HG02973 (cell line): Measurements from ENCODE around the gene PIEZO2.
A peak's percentile ranks its signal among the peaks of the same experiment; 100 is the strongest.

ENCODE experiments used
- ATAC-seq: cut with Tn5 transposase; IDR thresholded peaks from one replicate; pipeline ENCODE4 v1.9.1; 2021; ENCODE audit warnings: moderate library complexity; ENCODE audit not compliant: unreplicated experiment

The PIEZO2 gene

GRCh38 chr18:10798727-10799550 is 350.4 kb downstream of the PIEZO2 start:
- ATAC-seq = no peak

DNA sequence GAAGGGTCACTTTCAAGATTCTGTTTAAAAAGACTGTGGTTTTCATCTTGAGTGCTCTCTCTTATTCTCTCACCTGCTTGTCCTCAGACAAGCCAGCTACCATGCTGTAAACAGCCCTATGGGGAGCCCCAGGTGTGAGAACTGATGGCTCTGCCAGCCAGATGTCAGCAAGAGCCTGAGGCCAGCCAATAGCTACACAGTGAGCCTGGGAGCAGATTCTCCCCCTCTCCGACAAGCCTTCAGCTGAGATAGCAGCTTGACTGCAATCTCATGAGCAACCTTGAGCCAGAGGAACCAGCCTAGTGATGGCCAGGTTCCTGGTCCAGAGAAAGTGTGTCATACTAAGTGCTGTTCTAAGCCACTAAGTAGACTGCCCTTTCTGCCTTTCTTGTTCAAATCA is 351.5 kb downstream of the PIEZO2 start:
- no peak for ATAC-seq

DNA sequence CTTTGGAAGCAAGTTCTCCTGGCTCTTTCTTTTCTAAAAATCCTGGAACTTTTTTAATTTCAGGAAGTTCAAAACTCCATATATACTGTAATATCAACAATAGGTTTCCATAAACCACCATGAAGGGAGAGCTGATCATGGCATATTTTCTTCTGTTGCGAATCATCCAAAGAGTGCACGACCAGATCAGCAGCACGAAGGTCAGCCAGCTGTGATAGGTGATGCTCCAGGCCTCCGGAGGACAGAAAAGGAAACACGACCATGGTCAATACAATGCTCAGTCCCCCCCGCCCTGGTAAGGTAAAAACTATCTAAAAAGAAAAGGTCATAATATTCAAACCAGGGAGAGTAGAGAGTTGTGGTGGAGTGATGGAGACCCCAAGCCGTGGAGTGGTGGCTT is 354.6 kb downstream of the PIEZO2 start:
- ATAC-seq = no peak

- no peak for ATAC-seq
These were observed 355.5 kb downstream of the PIEZO2 start for GRCh38 chr18:10793730-10794370.

DNA sequence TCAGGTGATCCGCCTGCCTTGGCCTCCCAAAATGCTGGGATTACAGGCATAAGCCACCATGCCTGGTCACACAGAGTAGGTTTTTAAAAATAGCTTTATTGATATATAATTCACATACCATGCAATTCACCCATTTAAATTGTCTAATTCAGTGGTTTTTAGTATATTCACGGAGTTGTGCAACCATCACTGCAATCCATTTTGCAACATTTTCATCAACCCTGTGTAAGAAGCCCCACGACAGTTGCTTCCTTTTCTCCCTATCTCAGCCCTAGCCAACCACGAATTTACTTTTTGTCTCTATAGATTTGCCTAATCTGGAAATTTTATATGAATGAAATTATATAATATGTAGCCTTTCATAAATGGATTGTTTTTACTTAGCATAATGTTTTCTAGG is 357.2 kb downstream of the PIEZO2 start:
- ATAC-seq = no peak

- ATAC-seq = no peak
These were observed 358.1 kb downstream of the PIEZO2 start for GRCh38 chr18:10791169-10791831.

- no peak for ATAC-seq
These were observed 360.2 kb downstream of the PIEZO2 start for GRCh38 chr18:10789180-10789579.

- peak; percentile 92 for ATAC-seq
These were observed 362.0 kb downstream of the PIEZO2 start for GRCh38 chr18:10787293-10787901.

DNA sequence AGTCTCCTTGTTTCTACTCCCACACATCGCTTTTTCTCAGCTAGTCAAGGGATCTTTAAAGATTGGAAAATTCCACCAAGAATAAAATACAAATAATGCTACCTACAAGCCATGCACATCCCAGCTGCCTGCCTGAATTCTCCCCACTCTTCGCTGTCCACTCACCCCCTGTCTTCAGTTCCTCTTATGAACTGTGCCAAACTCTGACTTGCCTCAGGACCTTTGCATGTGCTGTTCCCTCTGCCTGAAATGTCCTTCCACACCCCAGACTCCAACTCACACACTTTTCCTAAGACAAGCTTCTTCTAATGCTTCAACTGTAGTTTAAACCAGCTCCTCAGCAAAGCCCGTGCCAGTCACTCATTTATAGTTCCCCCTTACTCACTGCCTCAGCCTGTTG is 363.6 kb downstream of the PIEZO2 start:
- ATAC-seq = no peak

DNA sequence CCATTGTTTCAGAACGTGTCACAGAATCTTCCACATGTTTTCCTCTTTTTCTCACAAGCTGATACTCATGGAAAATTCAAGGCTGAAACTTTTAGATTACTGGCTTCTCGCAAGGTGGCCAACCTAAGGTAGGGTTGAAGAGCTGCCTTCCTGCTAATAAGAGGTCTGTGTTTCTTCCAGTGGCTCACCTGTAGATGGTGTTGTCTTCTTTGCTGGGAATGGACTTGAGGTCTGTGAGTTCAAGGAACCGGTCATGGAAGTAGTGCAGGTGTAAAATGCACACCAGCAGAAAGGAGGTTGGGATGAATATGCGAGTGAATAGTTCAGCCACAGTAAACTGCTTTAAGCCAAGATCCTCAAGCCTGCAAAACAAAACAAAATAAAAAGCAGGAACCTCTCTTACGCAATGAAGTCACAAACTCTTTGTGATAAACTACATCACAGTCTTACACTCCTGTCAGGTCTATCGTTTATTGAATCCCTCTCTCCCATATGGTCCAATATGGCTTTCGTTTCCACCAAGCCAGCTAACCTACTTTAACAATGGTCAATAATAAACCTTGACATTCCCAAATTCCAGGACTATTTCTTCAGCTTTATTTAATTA is 364.7 kb downstream of the PIEZO2 start:
- ATAC-seq = no peak

DNA sequence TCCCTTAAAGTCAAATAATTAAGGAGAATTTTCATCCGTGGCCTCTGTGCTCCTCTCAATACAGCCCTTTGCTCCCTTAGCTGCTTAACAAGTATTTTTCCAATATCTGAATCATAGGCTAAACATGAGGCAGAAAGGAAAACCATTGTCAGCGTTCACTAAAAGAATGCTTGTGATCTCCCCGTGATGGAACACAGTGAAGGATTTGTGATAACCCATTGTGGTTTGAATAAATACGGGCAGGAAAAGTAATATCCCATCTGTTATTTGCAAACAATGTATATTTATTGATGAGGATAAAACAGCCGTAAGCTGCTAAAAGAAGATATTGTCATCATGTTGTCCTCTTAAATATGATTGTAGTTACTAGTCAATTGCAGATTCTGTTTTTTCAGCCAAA is 365.4 kb downstream of the PIEZO2 start:
- ATAC-seq = no peak

GRCh38 chr18:10776493-10776892 is 372.9 kb downstream of the PIEZO2 start:
- ATAC-seq = no peak

DNA sequence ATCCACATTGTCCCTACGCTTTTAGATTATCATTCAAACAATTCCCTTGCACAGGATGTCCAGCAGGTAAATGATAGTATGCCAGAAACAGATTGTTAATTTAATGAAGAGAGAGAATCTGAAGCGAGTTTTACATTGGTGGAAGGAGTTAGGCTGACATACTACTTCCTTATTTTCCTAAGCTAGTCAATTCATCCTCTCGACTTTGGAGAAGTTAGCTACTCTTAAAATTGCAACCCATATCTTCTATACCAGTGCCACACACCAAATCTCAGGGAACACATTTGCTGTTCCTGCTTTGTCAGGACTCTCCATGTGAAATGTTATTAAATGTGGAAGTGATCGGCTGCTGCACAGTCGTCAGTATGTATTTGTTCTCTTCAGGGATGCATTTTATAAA is 374.3 kb downstream of the PIEZO2 start:
- ATAC-seq = no peak

DNA sequence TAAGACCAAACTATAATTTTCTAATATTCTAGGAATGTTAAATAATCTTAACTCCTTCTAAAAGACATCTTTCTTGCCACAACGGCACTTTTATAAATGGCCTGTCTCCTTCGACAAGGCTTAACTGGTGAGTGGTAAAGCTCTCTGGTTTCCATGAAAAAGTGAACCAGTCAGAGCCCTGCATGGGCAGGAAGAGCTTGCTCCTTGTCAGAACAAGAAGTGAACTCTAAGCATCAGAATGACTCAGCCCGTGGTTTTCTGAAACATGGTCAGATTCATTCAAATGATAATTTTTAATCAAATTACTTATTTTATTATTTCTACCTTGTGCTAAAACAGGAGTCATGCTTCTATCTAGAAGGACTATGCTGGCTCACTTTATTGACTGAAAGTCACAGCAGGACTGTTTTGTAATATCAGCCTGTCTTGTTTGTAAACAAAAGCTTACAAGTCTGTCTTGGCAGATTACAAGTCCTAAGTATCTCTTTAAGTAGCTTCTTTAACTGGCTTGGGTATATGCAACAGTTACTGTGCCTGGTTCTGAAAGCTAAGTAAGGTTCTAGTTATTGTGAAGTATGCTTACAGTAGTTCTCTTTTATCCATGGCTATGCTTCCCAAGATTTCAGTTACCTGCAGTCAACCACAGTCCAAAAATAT is 378.2 kb downstream of the PIEZO2 start:
- no peak for ATAC-seq

DNA sequence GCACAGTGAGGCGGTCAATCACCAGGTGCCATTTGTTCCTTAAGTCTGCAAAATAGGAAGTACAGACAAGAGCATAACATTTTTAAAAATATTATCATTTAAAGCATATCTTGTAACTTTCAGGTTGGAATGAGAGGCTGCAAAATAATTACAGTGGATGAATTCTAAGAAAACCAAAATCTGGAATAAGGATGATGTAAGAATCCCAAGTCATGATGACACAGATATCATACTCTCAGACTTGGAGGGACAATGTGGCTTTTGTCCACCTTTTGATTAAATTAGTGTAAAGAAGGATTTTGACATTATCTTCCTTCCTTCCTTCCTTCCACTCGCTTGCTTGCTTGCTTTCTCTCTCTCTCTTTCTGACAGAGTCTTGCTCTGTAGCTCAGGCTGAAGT is 379.1 kb downstream of the PIEZO2 start:
- ATAC-seq = no peak

DNA sequence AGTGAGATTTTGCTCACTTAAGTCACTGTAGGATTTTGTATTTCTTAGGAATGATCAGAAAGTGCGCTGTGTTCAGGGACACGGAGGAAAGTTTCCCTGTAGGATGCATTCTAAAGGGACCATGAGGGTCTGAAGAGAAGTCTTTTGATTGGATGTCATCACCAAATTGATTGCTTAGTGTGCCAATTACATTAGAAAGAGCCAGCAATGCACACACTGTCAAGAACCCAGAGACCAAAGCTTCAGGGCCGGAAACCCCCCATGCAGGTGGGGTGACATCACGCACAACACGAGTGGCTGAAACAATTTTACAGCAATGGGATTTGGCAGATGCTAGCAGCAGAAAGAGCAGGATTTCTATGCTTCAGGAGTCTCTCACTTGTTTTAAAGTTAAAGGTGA is 381.1 kb downstream of the PIEZO2 start:
- ATAC-seq = no peak

- no peak for ATAC-seq
These were observed 381.7 kb downstream of the PIEZO2 start for GRCh38 chr18:10767658-10768057.

DNA sequence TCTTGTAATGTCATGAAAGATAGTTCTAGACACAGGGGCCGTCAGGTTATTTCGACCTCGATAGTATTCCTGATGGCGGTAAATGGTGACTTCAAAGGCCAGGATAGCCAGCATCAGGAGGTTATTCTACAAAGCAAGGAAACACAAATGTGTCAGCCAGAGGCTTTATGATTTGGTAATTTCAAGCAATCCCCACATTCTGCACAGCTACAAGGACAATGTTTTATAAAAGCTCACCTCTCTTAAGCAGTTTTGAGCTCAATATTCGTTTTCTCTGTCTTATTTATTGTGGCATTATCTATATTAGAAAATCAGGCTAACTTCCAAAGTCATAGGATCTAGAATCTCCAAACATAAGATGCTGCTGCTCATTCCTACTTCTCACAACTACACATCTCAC is 388.4 kb downstream of the PIEZO2 start:
- ATAC-seq = no peak

- no peak for ATAC-seq
These were observed 390.1 kb downstream of the PIEZO2 start for GRCh38 chr18:10759241-10759640.

GRCh38 chr18:10757946-10758345 is 391.4 kb downstream of the PIEZO2 start:
- ATAC-seq = no peak

DNA sequence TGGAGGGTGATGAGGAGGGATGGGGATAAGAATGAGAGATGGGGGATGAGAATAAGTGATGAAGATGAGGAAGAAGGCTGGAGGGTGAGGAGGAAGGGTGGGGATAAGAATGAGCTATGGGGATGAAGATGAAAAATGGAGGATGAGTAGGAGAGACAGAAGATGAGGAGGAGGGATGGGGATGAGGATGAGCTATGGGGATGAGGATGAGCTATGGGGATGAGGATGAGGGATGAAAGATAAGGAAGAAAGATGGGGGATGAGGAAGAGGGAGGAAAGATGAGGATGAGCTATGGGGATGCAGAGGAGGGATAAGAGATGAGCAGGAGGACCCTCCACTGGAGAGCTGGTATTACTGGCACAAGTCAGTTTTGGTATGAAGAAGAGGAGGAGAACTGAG is 392.0 kb downstream of the PIEZO2 start:
- no peak for ATAC-seq
